Measurements from ENCODE around the gene KREMEN2. TPM values are rescaled to one million over a fixed set of nuclear protein-coding genes. Genes with fewer than 3 reads are reported as not detected.

Gene KREMEN2
- total RNA-seq, 1 donor from 2014 or later, result 0.04 TPM

DNA sequence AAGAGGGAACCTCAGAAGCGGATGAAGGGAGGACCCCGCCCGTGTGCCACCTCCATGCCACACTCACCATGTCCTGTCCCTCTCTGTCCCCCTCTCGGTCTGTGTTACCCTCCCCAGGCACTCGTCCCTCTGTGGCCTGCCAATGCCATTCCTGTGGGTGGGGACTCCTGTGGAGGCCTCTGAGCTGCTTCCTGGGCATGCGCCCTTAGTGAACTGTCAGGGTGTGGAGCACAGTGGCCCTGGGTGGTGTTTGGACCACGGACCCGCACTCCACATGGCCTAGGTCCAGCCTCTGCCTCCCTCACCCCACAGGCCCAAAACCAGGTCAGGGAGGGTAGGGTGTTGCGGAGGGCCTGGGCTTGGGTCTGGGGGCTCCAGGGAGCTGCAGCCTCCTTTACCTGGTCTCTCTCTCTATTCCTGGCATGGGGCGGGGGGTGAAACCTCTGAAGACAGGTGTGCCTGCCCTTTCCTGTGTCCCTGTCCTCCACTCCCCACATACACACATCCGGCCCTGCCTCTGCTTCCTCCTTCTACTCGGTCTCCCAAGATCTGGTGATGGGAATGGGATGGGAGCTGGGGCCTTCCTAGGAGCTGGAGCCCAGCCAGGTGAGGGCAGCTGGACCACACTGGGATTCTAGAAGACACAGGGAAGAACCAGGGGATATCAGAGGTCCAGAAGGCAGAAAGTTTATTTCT lies 27.6 kb downstream of the KREMEN2 start:
- no peak for TF ChIP-seq CTCF (IDR thresholded peaks at IDR 0.05; ENCODE audit: insufficient read depth, low read length, poor library complexity, severe bottlenecking)
- no peak overlapping the region for H3K4me3 ChIP-seq (ENCODE audit: low read depth, low read length)
- no peak for DNase-seq (ENCODE audit: low read depth)
- no peaks in the 10 kb centered on the region for H3K36me3 ChIP-seq (ENCODE audit: control insufficient read depth, insufficient read depth, low read length)
- H3K27me3 ChIP-seq (ENCODE audit: control insufficient read depth, insufficient read depth, low read length), result peaks cover 21% of the 10 kb centered on the region

DNA sequence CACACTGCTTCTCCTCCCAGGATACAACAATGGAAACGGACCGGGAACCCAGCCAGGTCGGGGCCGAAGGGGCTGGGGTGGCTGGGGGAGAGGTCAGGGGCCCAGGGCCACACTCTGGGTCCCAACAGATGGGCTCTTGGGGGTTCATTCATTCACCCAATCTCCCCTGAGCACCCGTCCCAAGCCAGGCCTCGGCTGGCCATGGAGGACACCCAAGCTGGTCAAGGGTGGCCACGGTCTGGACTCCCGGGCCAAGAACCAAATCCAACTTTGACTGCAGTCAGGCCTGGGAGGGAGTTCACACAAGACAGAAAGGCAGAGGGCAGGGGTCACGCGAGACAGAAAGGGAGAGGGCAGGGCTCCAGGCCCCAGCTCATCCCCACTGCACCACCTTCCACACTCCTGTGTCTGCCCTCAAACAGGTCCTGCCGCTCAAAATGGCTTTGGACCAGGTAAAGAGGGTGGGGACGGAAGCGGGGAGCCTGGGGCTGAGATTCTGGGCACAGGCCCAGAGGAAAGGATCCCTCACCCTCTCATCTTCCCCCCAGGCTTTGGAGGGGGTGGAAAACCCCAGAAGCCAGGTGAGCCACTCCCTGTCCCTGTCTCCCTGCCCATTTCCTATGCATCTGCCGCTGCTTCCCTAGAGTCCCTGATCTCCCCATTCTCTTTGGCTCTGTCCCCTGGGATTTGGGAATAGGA lies 28.5 kb downstream of the KREMEN2 start:
- no peaks in the 10 kb centered on the region for H3K36me3 ChIP-seq (ENCODE audit: control insufficient read depth, insufficient read depth, low read length)
- TF ChIP-seq CTCF (IDR thresholded peaks at IDR 0.05; ENCODE audit: insufficient read depth, low read length, poor library complexity, severe bottlenecking), result no peak
- no peak for DNase-seq (ENCODE audit: low read depth)
- H3K27me3 ChIP-seq (ENCODE audit: control insufficient read depth, insufficient read depth, low read length), result peaks cover 21% of the 10 kb centered on the region
- no peak overlapping the region for H3K4me3 ChIP-seq (ENCODE audit: low read depth, low read length)

DNA sequence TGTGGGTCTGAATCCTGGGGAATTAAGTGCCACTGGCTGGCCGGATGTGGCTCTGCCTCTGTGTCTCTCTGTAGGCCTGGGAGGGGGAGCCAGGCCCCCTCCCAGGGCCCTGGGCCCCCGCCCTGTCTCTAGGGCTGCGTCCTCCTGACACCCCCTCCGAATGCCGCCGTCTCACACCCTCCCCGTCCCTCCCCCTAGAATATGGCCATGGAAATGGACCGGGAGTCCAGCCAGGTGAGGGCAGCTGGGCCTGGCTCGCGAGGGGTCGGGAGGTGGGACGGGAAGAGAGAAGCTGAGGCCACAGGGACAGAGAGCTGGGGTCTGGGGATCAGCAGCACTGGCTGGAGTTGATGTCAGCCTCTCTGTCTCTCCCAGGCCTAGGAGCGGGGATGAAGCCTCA lies 32.2 kb downstream of the KREMEN2 start:
- no peak for DNase-seq (ENCODE audit: low read depth)
- Histone ChIP-seq H3K36me3 (ENCODE audit: control insufficient read depth, insufficient read depth, low read length) (no peaks in the 10 kb centered on the region), H3K4me3 (ENCODE audit: low read depth, low read length) (no peak overlapping the region), H3K27me3 (ENCODE audit: control insufficient read depth, insufficient read depth, low read length) (peaks cover 4% of the 10 kb centered on the region)
- no peak for TF ChIP-seq CTCF (IDR thresholded peaks at IDR 0.05; ENCODE audit: insufficient read depth, low read length, poor library complexity, severe bottlenecking)

GRCh38 chr16:2999929-3000328 lies 35.9 kb downstream of the KREMEN2 start:
- DNase-seq (ENCODE audit: low read depth), result no peak
- no peak overlapping the region for H3K4me3 ChIP-seq (ENCODE audit: low read depth, low read length)
- no peaks in the 10 kb centered on the region for H3K36me3 ChIP-seq (ENCODE audit: control insufficient read depth, insufficient read depth, low read length)
- H3K27me3 ChIP-seq (ENCODE audit: control insufficient read depth, insufficient read depth, low read length), result peaks cover 6% of the 10 kb centered on the region
- no peak for TF ChIP-seq CTCF (IDR thresholded peaks at IDR 0.05; ENCODE audit: insufficient read depth, low read length, poor library complexity, severe bottlenecking)

DNA sequence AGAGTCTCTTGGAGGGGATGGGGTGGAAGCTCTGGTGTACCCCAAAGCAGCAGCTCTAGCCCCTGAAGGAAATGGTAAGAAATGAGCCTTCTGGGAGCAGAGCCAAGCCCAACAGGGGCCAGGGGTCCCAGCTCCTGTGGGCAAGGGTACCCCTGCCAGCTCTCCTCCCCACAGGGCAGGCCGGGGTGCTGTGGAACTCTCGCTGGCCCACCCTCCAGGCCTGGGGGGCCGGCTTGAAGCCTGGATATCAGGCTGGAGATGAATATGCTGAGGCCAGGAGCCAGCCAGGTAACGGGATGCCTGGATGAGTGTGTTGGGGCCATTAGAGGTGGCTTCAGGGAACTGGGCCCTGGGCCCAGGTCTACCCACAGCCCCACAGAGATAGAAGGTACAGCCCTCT lies 36.5 kb downstream of the KREMEN2 start:
- H3K27me3 ChIP-seq (ENCODE audit: control insufficient read depth, insufficient read depth, low read length), result peaks cover 8% of the 10 kb centered on the region
- no peak for TF ChIP-seq CTCF (IDR thresholded peaks at IDR 0.05; ENCODE audit: insufficient read depth, low read length, poor library complexity, severe bottlenecking)

More for the DNA sequence above, 36.5 kb downstream of the KREMEN2 start:
- Histone ChIP-seq H3K4me3 (ENCODE audit: low read depth, low read length) (no peak overlapping the region), H3K36me3 (ENCODE audit: control insufficient read depth, insufficient read depth, low read length) (no peaks in the 10 kb centered on the region)
- DNase-seq (ENCODE audit: low read depth), result no peak
